ENCODE measurements around the gene GPLD1. TPM values are rescaled to one million over a fixed set of nuclear protein-coding genes. Genes with fewer than 3 reads are reported as not detected.

Gene GPLD1
- total and polyA plus RNA-seq, 2 experiments from 2014 or later, result 3.8 to 11.1 TPM

GRCh38 chr6:24494821-24495795, 5.7 kb upstream of the GPLD1 start, which contains the start of gene ALDH5A1:
Gene ALDH5A1 (plus strand): TSS chr6:24494969. CDS start chr6:24494997, 28 bp downstream.
- no peak within 1 kb of the TSS for H3K27ac ChIP-seq (ENCODE audit: low read depth)
- peak within 1 kb of the TSS; percentile 78 for H3K4me3 ChIP-seq
- H3K4me2 ChIP-seq, result peak within 1 kb of the TSS; percentile 95
- peak; percentile 80 for ATAC-seq
- H3K79me2 ChIP-seq (replicated peaks; ENCODE audit: insufficient read depth), result no peaks in the 10 kb centered on the region
- peaks cover 31% of the 10 kb centered on the region for H3K27me3 Mint-ChIP-seq (ENCODE audit: insufficient read depth, low read depth, poor library complexity)
- H3K4me3 Mint-ChIP-seq, result peak within 1 kb of the TSS; percentile 77
- no peaks in the 10 kb centered on the region; the same call in 1 of the 2 replicates for H3K36me3 ChIP-seq (ENCODE audit: insufficient read depth)
- TF ChIP-seq CTCF (conservative IDR thresholded peaks at IDR 0.05; ENCODE audit: low read depth in 2 of 2) (peak; percentile 10 to 60; a peak in 3 of 4 replicates), STAT1 (IDR thresholded peaks at IDR 0.05; ENCODE audit: unreplicated experiment) (no peak), POLR2AphosphoS5 (IDR thresholded peaks at IDR 0.05; ENCODE audit: low read depth) (peak; percentile 21), EZH2 (IDR thresholded peaks at IDR 0.05; ENCODE audit: low read depth, unreplicated experiment) (no peak)
- peaks cover 16% of the 10 kb centered on the region for H3F3A ChIP-seq (replicated peaks; ENCODE audit: low read depth)
- H3K36me3 Mint-ChIP-seq (ENCODE audit: low read depth), result peaks cover 13% of the 10 kb centered on the region
- H3K4me1 ChIP-seq (ENCODE audit: insufficient read depth), result peaks cover 27% of the 10 kb centered on the region; the same call in 1 of the 2 replicates
- no peak within 1 kb of the TSS for H3K27ac Mint-ChIP-seq
- H3K27me3 ChIP-seq (ENCODE audit: insufficient read depth), result peaks cover 32% of the 10 kb centered on the region
- H4K20me1 ChIP-seq (replicated peaks; ENCODE audit: insufficient read depth), result no peaks in the 10 kb centered on the region
- peaks cover 16% of the 10 kb centered on the region for H3K9me3 Mint-ChIP-seq
- H3K9me2 ChIP-seq (ENCODE audit: insufficient read depth), result no peaks in the 10 kb centered on the region
- DNase-seq (ENCODE audit: low spot score), result peak; percentile 86
- peaks cover 27% of the 10 kb centered on the region for H3K4me1 Mint-ChIP-seq
- peak within 1 kb of the TSS; percentile 98 for H2AFZ ChIP-seq

- Mint-ChIP-seq H3K9me3 (peaks cover 16% of the 10 kb centered on the region), H3K36me3 (ENCODE audit: low read depth) (peaks cover 13% of the 10 kb centered on the region), H3K27me3 (ENCODE audit: insufficient read depth, low read depth, poor library complexity) (peaks cover 31% of the 10 kb centered on the region), H3K4me3 (peak overlapping the region; percentile 77), H3K4me1 (peaks cover 27% of the 10 kb centered on the region), H3K27ac (no peak overlapping the region)
- H3K27me3 ChIP-seq (ENCODE audit: insufficient read depth), result peaks cover 32% of the 10 kb centered on the region
- H3K4me1 ChIP-seq (ENCODE audit: insufficient read depth), result peaks cover 31% of the 10 kb centered on the region; the same call in 1 of the 2 replicates
- no peaks in the 10 kb centered on the region for H3K9me2 ChIP-seq (ENCODE audit: insufficient read depth)
- peak; percentile 74 for ATAC-seq
- H3K4me3 ChIP-seq, result peak overlapping the region; percentile 78
- peak overlapping the region; percentile 95 for H3K4me2 ChIP-seq
- peak; percentile 79 for DNase-seq (ENCODE audit: low spot score)
- H3F3A ChIP-seq (replicated peaks; ENCODE audit: low read depth), result peaks cover 16% of the 10 kb centered on the region
- no peak overlapping the region for H3K27ac ChIP-seq (ENCODE audit: low read depth)
- no peaks in the 10 kb centered on the region for H3K79me2 ChIP-seq (replicated peaks; ENCODE audit: insufficient read depth)
- no peaks in the 10 kb centered on the region for H4K20me1 ChIP-seq (replicated peaks; ENCODE audit: insufficient read depth)
- H2AFZ ChIP-seq, result peak overlapping the region; percentile 96
- H3K36me3 ChIP-seq (ENCODE audit: insufficient read depth), result no peaks in the 10 kb centered on the region; the same call in 1 of the 2 replicates
- TF ChIP-seq EZH2 (IDR thresholded peaks at IDR 0.05; ENCODE audit: low read depth, unreplicated experiment), result no peak
- no peak for TF ChIP-seq EZH2phosphoT487 (IDR thresholded peaks at IDR 0.05; ENCODE audit: unreplicated experiment)
- TF ChIP-seq POLR2AphosphoS5 (IDR thresholded peaks at IDR 0.05; ENCODE audit: low read depth), result no peak
- TF ChIP-seq JUNB (IDR thresholded peaks at IDR 0.05; ENCODE audit: unreplicated experiment), result no peak
- no peak for TF ChIP-seq ZNF114 (CRISPR knock-in tag; IDR thresholded peaks at IDR 0.05)
- TF ChIP-seq NANOG (IDR thresholded peaks at IDR 0.05; ENCODE audit: borderline replicate concordance), result no peak
- TF ChIP-seq ZNF462 (CRISPR knock-in tag; IDR thresholded peaks at IDR 0.05), result no peak
Observed at GRCh38 chr6:24493945-24494820, 4.8 kb upstream of the GPLD1 start.

Measured in GM23338 (cell line).